Measurements from ENCODE around the gene IL23R. TPM values are rescaled to one million over a fixed set of nuclear protein-coding genes. Genes with fewer than 3 reads are reported as not detected.

The IL23R gene
- total and polyA plus RNA-seq, 8 donors = 1.3 TPM; not detected in 7

- Histone ChIP-seq H3K27me3 (no peaks in the 10 kb centered on the region), H3K27ac (no peak overlapping the region), H3K4me3 (no peak overlapping the region), H3K9me3 (no peaks in the 10 kb centered on the region), H3K4me1 (peaks cover 0 to 8% (median 2%) of the 10 kb centered on the region in 4 donors), H3K36me3 (no peaks in the 10 kb centered on the region)
- WGBS, 5 donors = 27 to 51% (median 39%) methylated on average over 3 of the region's 3 CpGs
- intact Hi-C loops (cut with DNase I; ENCODE audit: low total_unique reads) = no loop called here
- TF ChIP-seq POLR2A (IDR thresholded peaks at IDR 0.05) (no peak), POLR2AphosphoS5 (IDR thresholded peaks at IDR 0.05) (peak in 1 of 3 donors; percentile 10)
- DNase-seq = peak in 1 of 2 donors; percentile 64
Measured at GRCh38 chr1:67281244-67281643, 115.0 kb downstream of the IL23R start.

DNA sequence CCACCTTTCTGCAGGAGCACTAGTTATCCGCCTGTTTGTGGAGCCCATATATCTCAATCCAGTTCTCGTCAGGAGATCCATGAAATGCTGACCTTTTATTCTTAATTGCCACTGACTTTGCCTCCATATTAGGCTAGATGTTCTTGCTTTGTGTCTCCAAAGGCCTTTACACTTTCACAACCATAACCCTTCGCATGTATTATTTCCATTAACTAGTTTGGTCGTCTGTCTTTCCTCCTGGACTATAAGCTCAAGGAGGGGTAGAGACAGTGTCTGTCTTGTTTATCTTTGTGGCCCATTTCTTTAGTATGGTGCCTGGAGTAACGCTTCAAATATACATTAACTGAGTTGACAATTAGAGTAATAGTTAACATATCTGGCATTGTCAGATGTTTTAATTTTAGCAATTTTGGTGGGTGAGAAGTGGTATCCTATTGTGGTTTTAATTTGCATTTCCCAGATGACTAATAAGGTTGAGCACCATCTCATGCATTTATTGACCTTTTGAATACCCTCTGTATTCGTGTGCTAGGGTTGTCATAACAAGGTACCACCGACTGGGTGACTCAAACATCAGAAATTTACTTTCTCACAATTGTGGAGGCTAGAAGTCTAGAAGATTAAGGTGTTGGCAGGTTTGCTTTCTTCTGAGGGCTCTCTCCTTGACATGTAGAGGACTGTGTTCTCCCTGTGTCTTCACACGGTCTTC lies 119.7 kb downstream of the IL23R start:
- WGBS, 5 donors = 83 to 87% (median 84%) methylated on average over 8 of the region's 8 CpGs
- DNase-seq = no peak
- TF ChIP-seq POLR2A (IDR thresholded peaks at IDR 0.05) = no peak
- no peak for TF ChIP-seq POLR2AphosphoS5 (IDR thresholded peaks at IDR 0.05)
- no peak for TF ChIP-seq EP300 (IDR thresholded peaks at IDR 0.05)
- TF ChIP-seq, protein P1, sequence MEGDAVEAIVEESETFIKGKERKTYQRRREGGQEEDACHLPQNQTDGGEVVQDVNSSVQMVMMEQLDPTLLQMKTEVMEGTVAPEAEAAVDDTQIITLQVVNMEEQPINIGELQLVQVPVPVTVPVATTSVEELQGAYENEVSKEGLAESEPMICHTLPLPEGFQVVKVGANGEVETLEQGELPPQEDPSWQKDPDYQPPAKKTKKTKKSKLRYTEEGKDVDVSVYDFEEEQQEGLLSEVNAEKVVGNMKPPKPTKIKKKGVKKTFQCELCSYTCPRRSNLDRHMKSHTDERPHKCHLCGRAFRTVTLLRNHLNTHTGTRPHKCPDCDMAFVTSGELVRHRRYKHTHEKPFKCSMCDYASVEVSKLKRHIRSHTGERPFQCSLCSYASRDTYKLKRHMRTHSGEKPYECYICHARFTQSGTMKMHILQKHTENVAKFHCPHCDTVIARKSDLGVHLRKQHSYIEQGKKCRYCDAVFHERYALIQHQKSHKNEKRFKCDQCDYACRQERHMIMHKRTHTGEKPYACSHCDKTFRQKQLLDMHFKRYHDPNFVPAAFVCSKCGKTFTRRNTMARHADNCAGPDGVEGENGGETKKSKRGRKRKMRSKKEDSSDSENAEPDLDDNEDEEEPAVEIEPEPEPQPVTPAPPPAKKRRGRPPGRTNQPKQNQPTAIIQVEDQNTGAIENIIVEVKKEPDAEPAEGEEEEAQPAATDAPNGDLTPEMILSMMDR (IDR thresholded peaks at IDR 0.05) = no peak
- Histone ChIP-seq H3K36me3 (no peaks in the 10 kb centered on the region), H3K27ac (no peak overlapping the region), H3K27me3 (no peaks in the 10 kb centered on the region), H3K4me1 (peaks cover 0 to 5% (median 2%) of the 10 kb centered on the region in 4 donors), H3K9me3 (no peaks in the 10 kb centered on the region), H3K4me3 (no peak overlapping the region)
- intact Hi-C loops (cut with DNase I; ENCODE audit: low total_unique reads) = no loop called here

GRCh38 chr1:67290236-67290635 lies 124.0 kb downstream of the IL23R start:
- intact Hi-C loops (cut with DNase I; ENCODE audit: low total_unique reads) = no loop called here
- Histone ChIP-seq H3K9me3 (no peaks in the 10 kb centered on the region), H3K27ac (no peak overlapping the region), H3K4me1 (no peaks in the 10 kb centered on the region), H3K4me3 (no peak overlapping the region), H3K27me3 (no peaks in the 10 kb centered on the region), H3K36me3 (no peaks in the 10 kb centered on the region)
- WGBS, 5 donors = 60 to 75% (median 64%) methylated on average over 4 of the region's 4 CpGs
- TF ChIP-seq POLR2A (IDR thresholded peaks at IDR 0.05) (no peak), EP300 (IDR thresholded peaks at IDR 0.05) (no peak), POLR2AphosphoS5 (IDR thresholded peaks at IDR 0.05) (no peak)
- TF ChIP-seq, protein P1 (IDR thresholded peaks at IDR 0.05) = no peak
- no peak for DNase-seq

GRCh38 chr1:67294836-67295617 lies 128.8 kb downstream of the IL23R start:
- Histone ChIP-seq H3K9me3 (no peaks in the 10 kb centered on the region), H3K36me3 (no peaks in the 10 kb centered on the region), H3K27ac (no peak overlapping the region), H3K4me3 (no peak overlapping the region), H3K27me3 (peaks cover 0 to 3% (median 0%) of the 10 kb centered on the region in 3 donors), H3K4me1 (no peaks in the 10 kb centered on the region)
- TF ChIP-seq POLR2A (IDR thresholded peaks at IDR 0.05) (no peak), POLR2AphosphoS5 (IDR thresholded peaks at IDR 0.05) (no peak), EP300 (IDR thresholded peaks at IDR 0.05) (no peak)
- TF ChIP-seq, protein P1 (IDR thresholded peaks at IDR 0.05) = no peak
- WGBS, 5 donors = 84 to 93% (median 88%) methylated on average over 9 of the region's 9 CpGs
- intact Hi-C loops (cut with DNase I; ENCODE audit: low total_unique reads) = no loop called here
- DNase-seq = no peak
